Mammary epithelial cell (primary cell): ENCODE measurements around the gene ASPG.

ENCODE experiments used
- EZH2 ChIP-seq: IDR thresholded peaks from 2 replicates; pipeline ENCODE4 v1.6.1; 2012; ENCODE audit warnings: low read length, inconsistent platforms, borderline replicate concordance
- TF ChIP-seq, protein P1 (sequence below), 2 donors: IDR thresholded peaks in 1 of 2; conservative IDR thresholded peaks in 1 of 2; 2 replicates each; pipeline ENCODE4 v1.5.1; 2011 to 2012; ENCODE audit warnings: inconsistent platforms in 2 of 2, low read length in 2 of 2, mild to moderate bottlenecking in 2 of 2, control low read depth in 1 of 2, low read depth in 1 of 2; ENCODE audit not compliant: insufficient read depth in 1 of 2; ENCODE audit errors: extremely low read depth in 1 of 2

DNA sequence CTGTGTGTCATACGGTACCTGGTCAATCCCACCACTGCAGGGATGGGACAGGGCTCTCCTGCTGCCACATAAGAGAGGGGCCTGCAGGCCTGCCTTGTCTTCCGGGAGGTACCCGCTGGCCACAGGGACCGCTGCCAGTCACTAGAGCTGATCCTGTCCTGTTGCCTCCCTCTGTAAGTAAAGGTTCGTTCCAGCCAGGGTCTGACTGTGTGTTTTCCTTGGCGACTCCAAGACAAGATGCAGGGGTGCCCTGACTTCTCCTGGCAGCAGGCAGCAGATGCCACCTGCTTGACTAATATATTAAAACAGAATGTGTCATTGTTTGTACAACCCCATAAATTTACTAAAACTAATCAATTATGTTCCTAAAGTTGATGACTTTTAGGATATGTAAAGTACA, 41.5 kb upstream of the ASPG start:
- TF ChIP-seq, protein P1, sequence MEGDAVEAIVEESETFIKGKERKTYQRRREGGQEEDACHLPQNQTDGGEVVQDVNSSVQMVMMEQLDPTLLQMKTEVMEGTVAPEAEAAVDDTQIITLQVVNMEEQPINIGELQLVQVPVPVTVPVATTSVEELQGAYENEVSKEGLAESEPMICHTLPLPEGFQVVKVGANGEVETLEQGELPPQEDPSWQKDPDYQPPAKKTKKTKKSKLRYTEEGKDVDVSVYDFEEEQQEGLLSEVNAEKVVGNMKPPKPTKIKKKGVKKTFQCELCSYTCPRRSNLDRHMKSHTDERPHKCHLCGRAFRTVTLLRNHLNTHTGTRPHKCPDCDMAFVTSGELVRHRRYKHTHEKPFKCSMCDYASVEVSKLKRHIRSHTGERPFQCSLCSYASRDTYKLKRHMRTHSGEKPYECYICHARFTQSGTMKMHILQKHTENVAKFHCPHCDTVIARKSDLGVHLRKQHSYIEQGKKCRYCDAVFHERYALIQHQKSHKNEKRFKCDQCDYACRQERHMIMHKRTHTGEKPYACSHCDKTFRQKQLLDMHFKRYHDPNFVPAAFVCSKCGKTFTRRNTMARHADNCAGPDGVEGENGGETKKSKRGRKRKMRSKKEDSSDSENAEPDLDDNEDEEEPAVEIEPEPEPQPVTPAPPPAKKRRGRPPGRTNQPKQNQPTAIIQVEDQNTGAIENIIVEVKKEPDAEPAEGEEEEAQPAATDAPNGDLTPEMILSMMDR (conservative IDR thresholded peaks at IDR 0.05 in 1 of 2, IDR thresholded peaks at IDR 0.05 in 1 of 2; ENCODE audit: extremely low read depth in 1 of 2, insufficient read depth in 1 of 2, low read depth in 1 of 2, low read length in 2 of 2), result no peak
- TF ChIP-seq EZH2, result no peak
